ENCODE measurements around the gene RTN1. TPM values are rescaled to one million over a fixed set of nuclear protein-coding genes. Genes with fewer than 3 reads are reported as not detected.

The RTN1 gene
- total RNA-seq, 1 donor from 2014 or later: 2.1 TPM

DNA sequence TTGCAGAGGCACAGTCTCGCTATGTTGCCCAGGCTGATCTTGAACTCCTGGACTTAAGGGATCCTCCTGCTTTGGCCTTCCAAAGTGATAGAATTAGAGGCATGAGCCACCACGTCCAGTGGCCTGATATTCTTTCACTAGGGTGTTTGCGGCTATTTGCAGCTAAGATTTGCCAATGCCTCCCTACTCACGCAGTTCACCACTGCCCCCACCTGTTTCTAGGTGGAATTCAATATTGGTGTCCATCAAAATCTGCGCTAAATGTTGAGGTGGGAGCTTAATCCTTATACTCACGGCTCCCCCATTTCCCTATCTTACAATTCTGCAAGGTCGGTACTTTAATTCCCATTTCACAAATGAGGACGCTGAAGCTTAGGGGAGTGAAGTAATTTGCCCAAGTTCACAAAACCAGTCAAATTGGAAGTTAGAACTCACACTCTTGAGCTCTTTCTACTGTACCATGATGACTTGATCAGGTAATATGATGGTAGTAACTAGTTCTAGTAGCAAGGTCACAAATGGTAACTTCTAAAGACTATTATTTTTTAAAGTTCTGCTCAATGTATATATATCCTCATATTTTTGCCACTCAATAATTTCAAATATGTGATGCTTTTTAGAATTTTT lies 27.3 kb upstream of the RTN1 start:
- Mint-ChIP-seq H3K4me3 (ENCODE audit: unreplicated experiment) (no peak overlapping the region), H3K27ac (ENCODE audit: unreplicated experiment) (no peak overlapping the region), H3K36me3 (ENCODE audit: low read depth, unreplicated experiment) (no peaks in the 10 kb centered on the region), H3K27me3 (ENCODE audit: unreplicated experiment) (no peaks in the 10 kb centered on the region), H3K4me1 (ENCODE audit: unreplicated experiment) (peaks cover 2% of the 10 kb centered on the region), H3K9me3 (ENCODE audit: unreplicated experiment) (no peaks in the 10 kb centered on the region)
- peak; percentile 53 for DNase-seq (ENCODE audit: low spot score)
- TF ChIP-seq, protein P1, sequence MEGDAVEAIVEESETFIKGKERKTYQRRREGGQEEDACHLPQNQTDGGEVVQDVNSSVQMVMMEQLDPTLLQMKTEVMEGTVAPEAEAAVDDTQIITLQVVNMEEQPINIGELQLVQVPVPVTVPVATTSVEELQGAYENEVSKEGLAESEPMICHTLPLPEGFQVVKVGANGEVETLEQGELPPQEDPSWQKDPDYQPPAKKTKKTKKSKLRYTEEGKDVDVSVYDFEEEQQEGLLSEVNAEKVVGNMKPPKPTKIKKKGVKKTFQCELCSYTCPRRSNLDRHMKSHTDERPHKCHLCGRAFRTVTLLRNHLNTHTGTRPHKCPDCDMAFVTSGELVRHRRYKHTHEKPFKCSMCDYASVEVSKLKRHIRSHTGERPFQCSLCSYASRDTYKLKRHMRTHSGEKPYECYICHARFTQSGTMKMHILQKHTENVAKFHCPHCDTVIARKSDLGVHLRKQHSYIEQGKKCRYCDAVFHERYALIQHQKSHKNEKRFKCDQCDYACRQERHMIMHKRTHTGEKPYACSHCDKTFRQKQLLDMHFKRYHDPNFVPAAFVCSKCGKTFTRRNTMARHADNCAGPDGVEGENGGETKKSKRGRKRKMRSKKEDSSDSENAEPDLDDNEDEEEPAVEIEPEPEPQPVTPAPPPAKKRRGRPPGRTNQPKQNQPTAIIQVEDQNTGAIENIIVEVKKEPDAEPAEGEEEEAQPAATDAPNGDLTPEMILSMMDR (IDR thresholded peaks at IDR 0.05; ENCODE audit: unreplicated experiment): peak; percentile 55

DNA sequence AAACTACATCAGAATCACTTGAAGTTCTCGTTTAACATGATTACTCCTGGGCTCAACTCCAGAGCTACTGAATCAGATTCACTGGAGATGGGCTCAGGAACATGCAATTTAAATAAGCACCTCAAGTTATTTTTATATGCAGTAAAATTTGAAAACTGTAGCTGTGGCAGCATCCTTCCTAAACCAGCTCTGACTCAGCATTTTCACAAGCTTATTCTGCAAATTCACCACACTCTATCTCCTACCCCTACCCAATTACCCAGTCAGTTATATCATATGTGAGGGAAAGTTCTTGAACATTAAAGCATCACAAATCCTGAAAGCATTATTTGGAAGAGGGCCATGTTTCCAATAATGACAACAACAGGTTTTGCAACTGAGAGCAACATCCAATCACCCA lies 25.1 kb upstream of the RTN1 start:
- no peak overlapping the region for H3K27ac Mint-ChIP-seq (ENCODE audit: unreplicated experiment)
- no peaks in the 10 kb centered on the region for H3K9me3 Mint-ChIP-seq (ENCODE audit: unreplicated experiment)
- DNase-seq (ENCODE audit: low spot score): no peak
- TF ChIP-seq, protein P1 (IDR thresholded peaks at IDR 0.05; ENCODE audit: unreplicated experiment): no peak
- H3K4me3 Mint-ChIP-seq (ENCODE audit: unreplicated experiment): no peak overlapping the region
- H3K27me3 Mint-ChIP-seq (ENCODE audit: unreplicated experiment): no peaks in the 10 kb centered on the region
- peaks cover 2% of the 10 kb centered on the region for H3K4me1 Mint-ChIP-seq (ENCODE audit: unreplicated experiment)
- H3K36me3 Mint-ChIP-seq (ENCODE audit: low read depth, unreplicated experiment): no peaks in the 10 kb centered on the region

DNA sequence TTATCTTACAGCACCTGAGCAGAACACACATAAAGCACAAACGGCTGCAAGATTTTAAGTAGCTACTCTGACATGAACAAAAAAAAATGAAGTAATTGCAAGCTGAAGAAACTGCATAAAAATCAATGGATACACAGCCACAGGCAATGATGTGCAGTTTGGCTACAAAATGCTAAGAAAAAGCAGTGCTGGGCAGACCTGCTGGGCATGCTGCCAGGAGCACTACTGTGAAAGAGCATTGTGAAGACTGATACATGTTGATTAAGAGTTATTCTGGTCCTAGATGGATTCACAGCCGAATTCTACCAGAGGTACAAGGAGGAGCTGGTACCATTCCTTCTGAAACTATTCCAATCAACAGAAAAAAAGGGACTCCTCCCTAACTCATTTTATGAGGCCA lies 20.1 kb upstream of the RTN1 start:
- no peak for DNase-seq (ENCODE audit: low spot score)
- Mint-ChIP-seq H3K36me3 (ENCODE audit: low read depth, unreplicated experiment) (no peaks in the 10 kb centered on the region), H3K27me3 (ENCODE audit: unreplicated experiment) (peaks cover 1% of the 10 kb centered on the region), H3K27ac (ENCODE audit: unreplicated experiment) (no peak overlapping the region), H3K9me3 (ENCODE audit: unreplicated experiment) (no peaks in the 10 kb centered on the region), H3K4me1 (ENCODE audit: unreplicated experiment) (no peaks in the 10 kb centered on the region), H3K4me3 (ENCODE audit: unreplicated experiment) (no peak overlapping the region)
- TF ChIP-seq, protein P1 (IDR thresholded peaks at IDR 0.05; ENCODE audit: unreplicated experiment): no peak

DNA sequence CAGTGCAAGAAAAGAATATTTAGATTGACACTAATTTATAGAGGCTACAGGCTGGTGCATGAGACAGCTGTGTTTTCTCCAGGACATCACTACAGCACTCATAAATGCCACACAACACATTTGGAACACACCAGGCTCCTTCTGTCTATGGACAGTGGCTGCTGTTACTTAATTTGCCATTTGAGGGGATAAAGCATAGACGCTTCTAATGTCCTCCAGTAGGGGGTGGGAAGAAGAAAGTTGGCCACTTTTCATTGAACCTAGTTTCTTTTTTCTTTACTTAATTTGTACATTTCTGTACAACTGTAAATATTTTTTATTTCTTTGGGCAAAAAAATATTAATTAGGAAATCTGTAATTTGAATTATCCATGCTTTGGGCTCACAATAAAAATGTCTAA lies 12.4 kb upstream of the RTN1 start:
- TF ChIP-seq, protein P1 (IDR thresholded peaks at IDR 0.05; ENCODE audit: unreplicated experiment): peak; percentile 68
- no peaks in the 10 kb centered on the region for H3K36me3 Mint-ChIP-seq (ENCODE audit: low read depth, unreplicated experiment)
- H3K4me3 Mint-ChIP-seq (ENCODE audit: unreplicated experiment): no peak overlapping the region
- DNase-seq (ENCODE audit: low spot score): no peak
- no peak overlapping the region for H3K27ac Mint-ChIP-seq (ENCODE audit: unreplicated experiment)
- H3K27me3 Mint-ChIP-seq (ENCODE audit: unreplicated experiment): no peaks in the 10 kb centered on the region
- H3K4me1 Mint-ChIP-seq (ENCODE audit: unreplicated experiment): no peaks in the 10 kb centered on the region
- no peaks in the 10 kb centered on the region for H3K9me3 Mint-ChIP-seq (ENCODE audit: unreplicated experiment)

DNA sequence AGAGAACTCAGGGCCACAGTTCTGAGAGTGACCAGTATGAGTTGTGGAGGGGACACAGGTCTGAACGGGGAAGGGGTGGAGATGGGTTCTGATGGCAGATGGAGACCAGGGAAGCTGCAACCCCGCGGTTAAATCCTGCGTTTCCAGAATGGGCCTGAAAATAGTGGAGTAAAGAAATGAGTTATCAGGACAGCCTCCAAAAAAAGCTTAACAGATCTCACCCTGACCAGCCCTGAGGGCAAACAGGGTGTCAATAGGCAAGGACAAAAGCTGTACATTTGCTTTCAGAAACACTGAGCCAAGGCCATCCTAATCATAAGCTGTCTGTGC lies 555 bp upstream of the RTN1 start:
- Mint-ChIP-seq H3K4me1 (ENCODE audit: unreplicated experiment) (peaks cover 5% of the 10 kb centered on the region), H3K4me3 (ENCODE audit: unreplicated experiment) (peak overlapping the region; percentile 93), H3K9me3 (ENCODE audit: unreplicated experiment) (no peaks in the 10 kb centered on the region), H3K27me3 (ENCODE audit: unreplicated experiment) (peaks cover 4% of the 10 kb centered on the region), H3K36me3 (ENCODE audit: low read depth, unreplicated experiment) (no peaks in the 10 kb centered on the region), H3K27ac (ENCODE audit: unreplicated experiment) (no peak overlapping the region)
- no peak for DNase-seq (ENCODE audit: low spot score)
- TF ChIP-seq, protein P1 (IDR thresholded peaks at IDR 0.05; ENCODE audit: unreplicated experiment): no peak
